H9 (cell line): ENCODE measurements around the gene BEST1. TPM values are rescaled to one million over a fixed set of nuclear protein-coding genes. Genes with fewer than 3 reads are reported as not detected.

Experiments used
- DNase-seq: peaks from one replicate; pipeline ENCODE4 v3.0.0-alpha.2; 2017
- H2AFZ ChIP-seq: one replicate; pipeline ENCODE4 v1.6.1; 2013; ENCODE audit warnings: mild to moderate bottlenecking, low read length, control low read depth, moderate library complexity
- H2AK5ac ChIP-seq: 2 replicates; pipeline ENCODE4 v1.6.1; 2013; ENCODE audit warnings: low read length, control low read depth, mixed read lengths; ENCODE audit not compliant: insufficient read length
- H2BK120ac ChIP-seq: one replicate; pipeline ENCODE4 v1.6.1; 2013; ENCODE audit warnings: low read depth, mild to moderate bottlenecking, low read length, control low read depth, inconsistent platforms; ENCODE audit not compliant: poor library complexity, severe bottlenecking
- H2BK12ac ChIP-seq: 2 replicates; pipeline ENCODE4 v1.6.1; 2013; ENCODE audit warnings: low read length, control low read depth, mixed read lengths, low read depth; ENCODE audit not compliant: insufficient read length
- H2BK15ac ChIP-seq: 2 replicates; pipeline ENCODE4 v1.6.1; 2013; ENCODE audit warnings: low read depth, low read length, control low read depth
- H2BK20ac ChIP-seq: one replicate; pipeline ENCODE4 v1.6.1; 2013; ENCODE audit warnings: low read depth, mild to moderate bottlenecking, low read length, control low read depth, inconsistent platforms; ENCODE audit not compliant: poor library complexity, severe bottlenecking
- H2BK5ac ChIP-seq: 2 replicates; pipeline ENCODE4 v1.6.1; 2013; ENCODE audit warnings: low read length, control low read depth, mixed read lengths; ENCODE audit not compliant: insufficient read length
- H3K14ac ChIP-seq: 2 replicates; pipeline ENCODE4 v1.6.1; 2013; ENCODE audit warnings: low read length, control low read depth; ENCODE audit not compliant: insufficient read depth
- H3K18ac ChIP-seq: 2 replicates; pipeline ENCODE4 v1.6.1; 2013; ENCODE audit warnings: low read depth, mild to moderate bottlenecking, mixed read lengths, low read length, control low read depth; ENCODE audit not compliant: insufficient read length
- H3K23ac ChIP-seq: 2 replicates; pipeline ENCODE4 v1.6.1; 2013; ENCODE audit warnings: low read length, control low read depth, mixed read lengths, low read depth; ENCODE audit not compliant: insufficient read length
- H3K23me2 ChIP-seq: 2 replicates; pipeline ENCODE4 v1.6.1; 2013; ENCODE audit warnings: low read depth, mild to moderate bottlenecking, mixed read lengths, low read length, control low read depth; ENCODE audit not compliant: insufficient read length, poor library complexity, severe bottlenecking
- H3K27ac ChIP-seq: 2 replicates; pipeline ENCODE4 v1.5.1; 2013; ENCODE audit warnings: low read length, control low read depth, mixed read lengths, low read depth; ENCODE audit not compliant: insufficient read length
- H3K27me3 ChIP-seq: 2 replicates; pipeline ENCODE4 v1.6.1; 2013; ENCODE audit warnings: low read length, control low read depth, inconsistent platforms; ENCODE audit not compliant: insufficient read depth
- H3K4ac ChIP-seq: 2 replicates; pipeline ENCODE4 v1.6.1; 2013; ENCODE audit warnings: low read depth, mild to moderate bottlenecking, control low read depth, inconsistent platforms, low read length, moderate library complexity
- H3K4me1 ChIP-seq: 2 replicates; pipeline ENCODE4 v1.6.1; 2013; ENCODE audit warnings: low read length, control low read depth, inconsistent platforms; ENCODE audit not compliant: insufficient read depth
- H3K4me2 ChIP-seq: 2 replicates; pipeline ENCODE4 v1.6.1; 2013; ENCODE audit warnings: low read length, control low read depth, mixed read lengths; ENCODE audit not compliant: insufficient read length, insufficient read depth
- H3K56ac ChIP-seq: 2 replicates; pipeline ENCODE4 v1.6.1; 2013; ENCODE audit warnings: low read depth, mild to moderate bottlenecking, mixed read lengths, low read length, control low read depth; ENCODE audit not compliant: insufficient read length
- H3K79me1 ChIP-seq: 2 replicates; pipeline ENCODE4 v1.6.1; 2013; ENCODE audit warnings: low read depth, mild to moderate bottlenecking, moderate library complexity, low read length, control low read depth, inconsistent platforms; ENCODE audit not compliant: insufficient read depth, poor library complexity, severe bottlenecking
- H3K79me2 ChIP-seq: 2 replicates; pipeline ENCODE4 v1.6.1; 2013; ENCODE audit warnings: low read length, control low read depth, inconsistent platforms; ENCODE audit not compliant: insufficient read depth
- H3K9ac ChIP-seq: 2 replicates; pipeline ENCODE4 v1.6.1; 2013; ENCODE audit warnings: low read length, control low read depth, mixed read lengths; ENCODE audit not compliant: insufficient read length; ENCODE audit errors: extremely low read depth
- H3K9me3 ChIP-seq: one replicate; pipeline ENCODE4 v1.6.1; 2013; ENCODE audit warnings: low read depth, low read length, inconsistent platforms; ENCODE audit not compliant: control insufficient read depth
- H3T11ph ChIP-seq: one replicate; pipeline ENCODE4 v1.6.1; 2013; ENCODE audit warnings: mild to moderate bottlenecking, low read length, control low read depth, inconsistent platforms
- H4K20me1 ChIP-seq: one replicate; pipeline ENCODE4 v1.6.1; 2013; ENCODE audit not compliant: control insufficient read depth, insufficient read length, insufficient read depth
- H4K5ac ChIP-seq: 2 replicates; pipeline ENCODE4 v1.6.1; 2013; ENCODE audit warnings: low read depth, mild to moderate bottlenecking, mixed read lengths, low read length, control low read depth; ENCODE audit not compliant: insufficient read length
- H4K8ac ChIP-seq: replicated peaks from 2 replicates; pipeline ENCODE4 v1.6.1; 2013; ENCODE audit warnings: low read length, control low read depth, mixed read lengths, low read depth; ENCODE audit not compliant: insufficient read length
- H4K91ac ChIP-seq: 2 replicates; pipeline ENCODE4 v1.6.1; 2013; ENCODE audit warnings: low read depth, mild to moderate bottlenecking, moderate library complexity, mixed read lengths, low read length, control low read depth; ENCODE audit not compliant: insufficient read length
- H3K27ac Mint-ChIP-seq, 3 experiments: 2 replicates in 2 of 3; 3 replicates in 1 of 3; pipeline ENCODE4 v1.8.0; 2020 to 2021; ENCODE audit warnings: mixed read lengths in 3 of 3, mild to moderate bottlenecking in 1 of 3, moderate library complexity in 1 of 3
- H3K27me3 Mint-ChIP-seq: 2 replicates; pipeline ENCODE4 v1.8.0; 2021; ENCODE audit warnings: low read depth, mild to moderate bottlenecking, moderate library complexity, mixed read lengths
- H3K36me3 Mint-ChIP-seq, 3 experiments: 2 replicates in 2 of 3; 3 replicates in 1 of 3; pipeline ENCODE4 v1.8.0; 2020 to 2021; ENCODE audit warnings: low read depth in 3 of 3, mixed read lengths in 3 of 3; ENCODE audit not compliant: insufficient read depth in 1 of 3
- H3K4me1 Mint-ChIP-seq, 2 experiments: 2 replicates each; pipeline ENCODE4 v1.8.0; 2020; ENCODE audit warnings: mixed read lengths in 2 of 2
- H3K4me3 Mint-ChIP-seq, 2 experiments: 2 replicates in 1 of 2; 3 replicates in 1 of 2; pipeline ENCODE4 v1.8.0; 2020 to 2021; ENCODE audit warnings: mild to moderate bottlenecking in 2 of 2, mixed read lengths in 2 of 2, moderate library complexity in 1 of 2
- H3K9me3 Mint-ChIP-seq, 2 experiments: 2 replicates in 1 of 2; 3 replicates in 1 of 2; pipeline ENCODE4 v1.8.0; 2020; ENCODE audit warnings: mild to moderate bottlenecking in 2 of 2, mixed read lengths in 2 of 2, moderate library complexity in 1 of 2
- CTCF ChIP-seq: fragments of 200-600 bp; sonication (generic); conservative IDR thresholded peaks from 3 replicates; pipeline ENCODE4 v1.8.0; 2021; ENCODE audit warnings: antibody characterized with exemption, mild to moderate bottlenecking
- WGBS: extraction: QIAGEN DNeasy Blood & Tissue Kit; methylation state at CpG from one replicate; pipeline ENCODE4 v1.1.7; 2013; ENCODE audit warnings: missing lambda C conversion rate, low lambda C conversion rate, mixed read lengths; ENCODE audit not compliant: insufficient read length; ENCODE audit errors: extremely low coverage; 5-methylcytosine and 5-hydroxymethylcytosine counted together
- total RNA-seq: library from RNA; stranded (reverse); gene quantifications from 2 replicates; pipeline ENCODE4 v1.2.1, GENCODE V29; 2021

Gene BEST1
- total RNA-seq, 1 experiment from 2014 or later, result 0.24 TPM

DNA sequence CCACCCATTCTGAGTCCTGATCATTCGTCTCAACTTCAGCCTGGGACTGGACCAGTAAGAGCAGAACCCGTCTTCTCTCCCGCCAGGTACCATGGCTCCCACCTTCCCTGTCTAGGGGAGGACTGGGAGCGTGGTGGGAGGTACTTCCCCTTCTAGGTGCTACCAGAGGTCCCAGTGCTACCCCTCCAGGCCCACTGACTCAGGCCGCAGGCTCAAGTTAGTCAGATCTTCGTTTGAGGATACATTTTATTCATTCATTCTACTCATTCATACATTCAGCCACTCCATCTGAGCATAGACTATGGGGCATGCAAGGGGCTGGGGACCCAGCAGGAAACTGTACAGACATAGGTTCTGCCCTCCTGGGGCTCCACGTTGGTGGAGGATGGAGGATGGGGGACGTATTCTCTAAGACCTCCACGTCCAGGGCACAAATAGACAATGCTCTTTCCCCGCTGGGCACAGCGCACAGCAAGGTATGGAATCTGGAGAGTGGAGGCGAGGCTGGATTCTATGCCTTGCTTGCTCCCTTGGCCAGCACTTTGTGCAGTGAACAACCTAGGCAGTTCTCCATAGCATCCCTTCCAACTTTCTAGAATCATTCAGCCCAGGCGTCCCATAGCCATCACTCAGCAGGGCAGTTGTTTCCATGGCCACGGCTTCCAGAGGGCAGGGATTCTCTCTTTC is 31.8 kb upstream of the BEST1 start:
- peaks cover 54% of the 10 kb centered on the region for H3K27me3 Mint-ChIP-seq
- no peak for DNase-seq

More for the DNA sequence above, 31.8 kb upstream of the BEST1 start:
- Histone ChIP-seq H2BK12ac (no peak overlapping the region), H3K9ac (no peak overlapping the region), H3K9me3 (no peaks in the 10 kb centered on the region), H2AK5ac (no peak overlapping the region), H4K8ac (no peak overlapping the region), H4K91ac (no peak overlapping the region), H3K4ac (no peak overlapping the region), H2BK20ac (no peak overlapping the region), H3K14ac (no peak overlapping the region; the same call in 1 of the 2 replicates), H3K23ac (no peak overlapping the region), H3K79me1 (no peaks in the 10 kb centered on the region), H3K56ac (no peak overlapping the region), H3K27ac (no peak overlapping the region), H3K27me3 (no peaks in the 10 kb centered on the region; the same call in 1 of the 2 replicates), H2BK15ac (no peak overlapping the region), H4K5ac (no peak overlapping the region), H3K4me1 (peaks cover 3% of the 10 kb centered on the region; the same call in 1 of the 2 replicates), H3T11ph (no peak overlapping the region), H3K18ac (no peak overlapping the region), H3K23me2 (peaks cover 5% of the 10 kb centered on the region), H3K79me2 (no peaks in the 10 kb centered on the region), H2BK5ac (no peak overlapping the region), H2AFZ (no peak overlapping the region), H2BK120ac (no peak overlapping the region), H4K20me1 (no peaks in the 10 kb centered on the region), H3K4me2 (no peak overlapping the region)
- no peaks in the 10 kb centered on the region; a peak in 2 of 5 replicates for H3K9me3 Mint-ChIP-seq
- H3K4me1 Mint-ChIP-seq, result peaks cover 17 to 23% of the 10 kb centered on the region in 2 experiments
- no peaks in the 10 kb centered on the region for H3K36me3 Mint-ChIP-seq
- peak overlapping the region; percentile 72 to 83 for H3K4me3 Mint-ChIP-seq
- no peak overlapping the region for H3K27ac Mint-ChIP-seq
- TF ChIP-seq CTCF, result no peak
- WGBS, result no CpG with 5 or more reads among the region's 14 CpGs
